RKO (cell line): ENCODE results near the gene PITX1.
"Not testable (repeated sequence)": the region's sequence is repeated elsewhere in the genome, so short reads cannot be mapped to it uniquely, and the experiment has no call there.

ENCODE experiments used
- DNase-seq: peaks from one replicate; pipeline ENCODE4 v3.0.0-alpha.2; 2016; ENCODE audit warnings: low spot score

PITX1 gene

DNA sequence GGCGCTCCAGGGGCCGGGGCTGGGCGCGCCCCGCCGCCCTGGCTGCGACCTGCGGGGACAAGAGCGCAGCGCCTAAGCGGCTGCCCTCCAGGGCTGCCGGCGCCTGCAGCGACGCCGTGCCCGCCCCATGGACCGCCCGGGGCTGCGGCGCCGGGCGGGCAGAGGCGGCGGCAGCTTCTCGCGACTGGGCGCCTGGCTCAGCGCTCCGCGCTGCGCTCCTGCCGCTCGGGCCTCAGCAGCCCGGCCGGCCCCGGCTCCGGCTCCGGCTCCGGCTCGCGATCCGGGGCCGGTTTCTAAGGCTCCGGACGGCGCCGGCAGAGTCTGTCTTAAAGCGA lies at the start of gene PITX1:
Gene PITX1, minus strand, starts transcription at position 328 of the 335 bp plus-strand sequence. CDS start 347 bp downstream, outside the sequence.
- DNase-seq, result no peak

- DNase-seq, result not testable (repeated sequence)
Measured at GRCh38 chr5:135083334-135083733, 49.3 kb upstream of the PITX1 start.

- DNase-seq, result no peak
Measured at GRCh38 chr5:135081240-135081639, 47.2 kb upstream of the PITX1 start.

- no peak for DNase-seq
Measured at GRCh38 chr5:135079760-135080159, 45.7 kb upstream of the PITX1 start.

DNA sequence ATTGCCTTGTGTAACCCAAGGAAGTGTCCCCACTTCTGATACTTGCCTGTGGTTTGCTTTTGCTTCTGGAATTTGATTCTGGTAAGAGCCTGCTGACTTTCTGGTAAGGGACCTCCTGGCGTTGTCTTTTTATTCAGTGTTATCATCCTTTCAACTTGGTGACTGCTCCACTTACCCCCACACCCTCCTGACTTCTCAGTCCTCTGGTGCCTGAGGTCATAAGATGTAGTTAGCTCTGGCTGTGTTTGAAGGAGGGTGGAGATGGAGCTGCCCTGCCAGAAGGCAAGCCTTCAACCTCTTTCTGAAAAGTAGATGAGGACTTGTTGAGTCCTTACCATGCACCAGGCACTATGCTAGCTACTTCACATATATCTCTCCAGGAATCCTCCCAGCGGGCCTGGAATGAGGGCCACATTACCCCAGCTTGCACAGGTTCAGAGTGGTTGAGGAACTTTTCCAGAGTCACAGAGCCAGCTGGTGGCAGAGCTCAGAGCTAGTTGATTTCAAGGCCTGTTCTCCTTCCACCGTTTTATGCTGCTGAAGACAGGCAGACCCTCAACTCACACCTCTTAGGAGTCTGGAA lies 45.2 kb upstream of the PITX1 start:
- DNase-seq, result no peak

DNA sequence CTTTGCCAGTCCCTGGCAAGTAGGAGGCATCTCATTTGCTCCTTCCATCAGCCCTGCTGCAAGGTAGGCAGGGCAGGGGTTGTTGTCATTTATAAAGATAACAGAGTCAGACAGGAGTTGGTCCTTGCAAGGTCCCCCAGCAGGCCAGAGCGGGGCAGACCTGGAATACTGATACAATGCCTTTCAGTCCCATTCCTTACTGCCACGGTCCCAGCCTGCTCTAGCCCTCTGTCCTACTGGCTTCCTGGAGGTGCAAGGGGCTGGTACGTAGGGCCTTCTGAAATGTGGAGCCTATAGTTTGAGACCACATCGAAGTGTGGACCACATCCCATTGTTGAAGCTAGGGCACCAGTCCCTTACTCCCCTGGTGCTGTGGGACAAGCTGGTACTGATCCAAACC lies 42.8 kb upstream of the PITX1 start:
- no peak for DNase-seq

- DNase-seq, result peak; percentile 22
Measured at GRCh38 chr5:135076051-135076491, 42.0 kb upstream of the PITX1 start.

DNA sequence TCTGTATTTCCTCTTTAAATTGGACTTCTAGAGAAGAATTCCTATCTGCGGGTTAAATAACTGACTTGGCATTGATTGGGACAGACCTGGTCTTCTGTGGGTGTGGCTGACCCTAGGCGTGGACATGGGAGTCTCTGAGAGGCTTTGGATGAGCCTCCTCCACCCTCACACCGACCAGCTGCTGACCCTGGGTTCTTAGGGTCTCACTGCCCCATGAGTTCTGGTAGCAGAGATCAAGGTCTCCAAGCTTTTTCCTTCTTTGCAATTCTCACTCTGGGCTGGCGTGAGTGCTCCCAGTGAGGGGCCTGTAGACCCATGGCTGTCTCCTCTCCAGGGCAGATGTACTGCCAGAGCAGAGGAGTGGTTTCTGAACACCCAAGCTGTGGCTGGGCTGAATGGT lies 41.6 kb upstream of the PITX1 start:
- DNase-seq, result no peak

DNA sequence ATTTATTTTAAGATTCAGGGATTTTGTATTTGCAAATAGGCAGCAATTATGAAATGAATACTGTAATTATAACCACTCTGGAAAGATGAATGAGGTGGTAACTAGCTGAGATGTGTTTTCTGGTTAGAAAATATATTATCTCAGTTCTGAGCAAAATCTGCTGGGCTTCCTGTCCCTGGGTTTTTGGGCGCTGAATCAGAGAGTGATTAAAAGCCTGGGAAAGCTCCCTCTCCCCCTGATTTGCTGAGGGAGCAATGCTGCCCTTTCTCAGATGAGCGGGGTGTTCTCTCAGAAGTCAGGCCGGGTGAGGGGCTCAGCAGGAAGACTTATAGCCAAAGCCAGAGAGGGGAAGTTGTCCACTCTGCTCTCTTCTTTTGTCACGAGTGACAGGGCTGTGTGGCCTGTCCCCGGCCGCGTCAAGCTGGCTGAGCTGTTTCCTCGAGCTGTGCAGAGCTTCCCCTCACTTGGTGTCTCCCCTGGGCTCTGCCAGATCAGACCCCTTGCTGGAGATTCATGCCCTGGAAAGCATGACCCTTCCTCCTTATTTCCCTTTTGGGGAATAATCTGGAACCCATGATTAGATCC lies 39.8 kb upstream of the PITX1 start:
- DNase-seq, result peak; percentile 14

- DNase-seq, result no peak
Measured at GRCh38 chr5:135072387-135073281, 38.6 kb upstream of the PITX1 start.

- DNase-seq, result no peak
Measured at GRCh38 chr5:135071311-135071710, 37.3 kb upstream of the PITX1 start.

GRCh38 chr5:135069895-135070657 lies 36.0 kb upstream of the PITX1 start:
- no peak for DNase-seq

DNA sequence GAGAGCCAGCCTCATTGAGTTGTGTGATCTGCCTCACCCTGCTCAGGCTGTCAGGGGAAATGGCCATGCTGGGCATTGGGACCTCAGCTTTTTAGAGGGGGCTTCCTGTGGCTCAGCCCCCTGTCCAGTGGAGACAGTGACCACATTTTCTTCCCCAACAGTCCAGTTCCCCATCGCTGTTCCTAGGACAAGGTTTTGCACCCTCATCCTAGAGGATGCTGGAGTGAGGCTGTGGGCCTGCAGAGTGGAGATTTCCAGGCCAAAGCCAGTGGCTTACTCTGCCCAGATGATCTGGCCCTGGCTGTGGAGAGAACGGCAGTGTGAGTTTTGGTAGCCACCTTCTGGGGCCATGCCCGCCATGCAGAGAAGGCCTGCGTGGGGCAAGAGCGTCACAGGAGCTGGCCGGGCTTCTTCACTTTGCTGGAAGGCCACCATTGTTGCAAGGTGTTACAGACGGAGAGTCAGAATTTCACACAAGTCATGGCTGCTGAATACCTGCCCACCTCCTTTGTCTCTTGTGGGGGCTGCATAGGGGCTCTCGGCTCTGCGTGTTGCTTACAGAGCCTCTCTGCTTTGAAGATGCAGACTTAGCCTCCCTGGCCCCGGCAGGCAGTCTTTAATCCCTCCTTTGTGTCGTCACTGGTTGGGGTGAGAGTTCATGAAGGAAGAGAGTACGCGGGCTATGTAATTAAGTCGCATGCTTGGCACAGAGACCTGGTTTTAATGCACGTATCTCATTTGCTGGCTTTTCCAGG lies 35.2 kb upstream of the PITX1 start:
- no peak for DNase-seq

GRCh38 chr5:135067587-135067986 lies 33.6 kb upstream of the PITX1 start:
- DNase-seq, result no peak

- no peak for DNase-seq
Measured at GRCh38 chr5:135066781-135067180, 32.8 kb upstream of the PITX1 start.

GRCh38 chr5:135065306-135066265 lies 31.6 kb upstream of the PITX1 start:
- no peak for DNase-seq

- no peak for DNase-seq
Measured at GRCh38 chr5:135064235-135064570, 30.2 kb upstream of the PITX1 start.

DNA sequence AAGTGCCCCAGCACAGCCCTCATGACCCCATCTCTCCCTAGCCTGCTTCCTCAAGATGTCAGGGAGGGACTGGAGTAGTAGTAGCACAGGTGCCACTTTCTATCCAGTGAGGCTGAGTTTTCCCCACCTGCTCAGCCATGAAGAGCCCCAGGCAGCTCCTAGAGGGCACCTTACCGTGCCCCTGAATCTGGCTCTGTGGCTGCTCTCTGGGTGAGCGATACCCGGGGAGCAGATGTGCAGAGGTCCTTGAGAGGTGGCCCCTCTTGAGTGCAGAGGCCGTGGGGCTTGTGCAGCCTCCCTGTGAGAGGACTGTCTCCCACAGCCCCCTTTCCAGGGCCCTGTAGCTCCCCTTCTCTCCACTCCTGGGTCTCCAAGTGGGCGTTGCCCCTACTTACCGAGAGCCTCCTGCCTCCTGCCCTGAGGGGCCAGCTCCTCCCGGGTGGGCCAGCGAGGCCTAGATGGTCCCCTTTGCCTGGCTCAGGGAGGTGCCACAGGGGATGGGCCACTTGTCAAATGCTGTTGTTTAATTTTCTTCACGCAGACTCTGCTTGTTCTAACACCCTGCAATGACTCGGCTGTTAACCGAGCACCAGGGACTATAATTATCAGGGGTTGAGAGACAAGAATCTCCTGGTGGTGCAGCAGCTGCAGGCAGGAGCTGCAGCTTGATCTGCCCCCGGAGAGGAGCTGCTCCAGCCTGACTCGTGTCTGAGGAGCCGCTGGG lies 29.6 kb upstream of the PITX1 start:
- DNase-seq, result no peak

DNA sequence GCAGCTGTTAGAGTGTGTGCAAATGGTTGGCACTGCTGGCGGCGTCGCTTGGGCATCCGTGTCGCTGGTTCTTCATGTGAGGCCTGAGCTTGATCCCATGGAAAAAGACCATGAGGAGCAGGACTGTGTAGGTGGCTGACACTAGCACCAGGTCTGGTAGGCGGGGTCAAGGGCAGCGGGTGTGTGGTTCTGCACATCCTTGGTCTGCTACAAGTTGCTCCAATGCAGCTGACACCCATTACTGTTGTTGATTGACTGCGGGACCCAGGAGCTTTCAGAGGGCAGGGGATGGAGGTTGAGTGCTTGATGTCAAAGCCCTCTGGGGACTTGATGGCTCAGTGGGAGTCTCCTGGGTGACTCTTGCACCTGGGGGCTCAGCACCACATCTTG lies 29.0 kb upstream of the PITX1 start:
- no peak for DNase-seq
